ENCODE results near the gene PLET1.

Gene PLET1

GRCh38 chr11:112260490-112260889 is at the start of gene PLET1:
Gene PLET1 (minus strand): TSS chr11:112260860. CDS start chr11:112260589, 271 bp downstream.
- TF ChIP-seq ZBTB7A (IDR thresholded peaks at IDR 0.05; ENCODE audit: low read depth) (no peak), TCF12 (IDR thresholded peaks at IDR 0.05; ENCODE audit: low read depth) (no peak), REST (IDR thresholded peaks at IDR 0.05; ENCODE audit: low read depth) (no peak), TAF1 (IDR thresholded peaks at IDR 0.05; ENCODE audit: low read depth) (no peak), CEBPB (IDR thresholded peaks at IDR 0.05) (no peak), RAD21 (IDR thresholded peaks at IDR 0.05; ENCODE audit: low read depth) (no peak), FOXM1 (IDR thresholded peaks at IDR 0.05; ENCODE audit: borderline replicate concordance, low read depth) (no peak), TEAD4 (IDR thresholded peaks at IDR 0.05) (no peak), MAX (IDR thresholded peaks at IDR 0.05) (no peak), YY1 (IDR thresholded peaks at IDR 0.05; ENCODE audit: low read depth) (no peak), CREB1 (IDR thresholded peaks at IDR 0.05; ENCODE audit: low read depth) (no peak), USF1 (IDR thresholded peaks at IDR 0.05) (no peak), EP300 (IDR thresholded peaks at IDR 0.05; ENCODE audit: borderline replicate concordance) (no peak), NFIC (IDR thresholded peaks at IDR 0.05) (no peak), EGR1 (IDR thresholded peaks at IDR 0.05) (no peak)

- TF ChIP-seq TEAD4 (IDR thresholded peaks at IDR 0.05) = no peak
- no peak for TF ChIP-seq EGR1 (IDR thresholded peaks at IDR 0.05)
- TF ChIP-seq REST (IDR thresholded peaks at IDR 0.05; ENCODE audit: low read depth) = no peak
- TF ChIP-seq ZBTB7A (IDR thresholded peaks at IDR 0.05; ENCODE audit: low read depth) = no peak
- no peak for TF ChIP-seq CEBPB (IDR thresholded peaks at IDR 0.05)
- TF ChIP-seq YY1 (IDR thresholded peaks at IDR 0.05; ENCODE audit: low read depth) = no peak
- TF ChIP-seq TAF1 (IDR thresholded peaks at IDR 0.05; ENCODE audit: low read depth) = no peak
- no peak for TF ChIP-seq NFIC (IDR thresholded peaks at IDR 0.05)
- no peak for TF ChIP-seq FOXM1 (IDR thresholded peaks at IDR 0.05; ENCODE audit: borderline replicate concordance, low read depth)
- no peak for TF ChIP-seq TCF12 (IDR thresholded peaks at IDR 0.05; ENCODE audit: low read depth)
- TF ChIP-seq MAX (IDR thresholded peaks at IDR 0.05) = no peak
- no peak for TF ChIP-seq RAD21 (IDR thresholded peaks at IDR 0.05; ENCODE audit: low read depth)
- TF ChIP-seq USF1 (IDR thresholded peaks at IDR 0.05) = no peak
- no peak for TF ChIP-seq CREB1 (IDR thresholded peaks at IDR 0.05; ENCODE audit: low read depth)
- TF ChIP-seq EP300 (IDR thresholded peaks at IDR 0.05; ENCODE audit: borderline replicate concordance) = no peak
Observed at GRCh38 chr11:112310419-112310818, 49.8 kb upstream of the PLET1 start.

GRCh38 chr11:112308651-112309050 is 48.0 kb upstream of the PLET1 start:
- no peak for TF ChIP-seq TEAD4 (IDR thresholded peaks at IDR 0.05)
- TF ChIP-seq YY1 (IDR thresholded peaks at IDR 0.05; ENCODE audit: low read depth) = no peak
- TF ChIP-seq NFIC (IDR thresholded peaks at IDR 0.05) = no peak
- no peak for TF ChIP-seq TCF12 (IDR thresholded peaks at IDR 0.05; ENCODE audit: low read depth)
- no peak for TF ChIP-seq MAX (IDR thresholded peaks at IDR 0.05)
- no peak for TF ChIP-seq FOXM1 (IDR thresholded peaks at IDR 0.05; ENCODE audit: borderline replicate concordance, low read depth)
- TF ChIP-seq EGR1 (IDR thresholded peaks at IDR 0.05) = no peak
- no peak for TF ChIP-seq CREB1 (IDR thresholded peaks at IDR 0.05; ENCODE audit: low read depth)

GRCh38 chr11:112307616-112308015 is 47.0 kb upstream of the PLET1 start:
- no peak for TF ChIP-seq CREB1 (IDR thresholded peaks at IDR 0.05; ENCODE audit: low read depth)
- no peak for TF ChIP-seq EP300 (IDR thresholded peaks at IDR 0.05; ENCODE audit: borderline replicate concordance)
- TF ChIP-seq REST (IDR thresholded peaks at IDR 0.05; ENCODE audit: low read depth) = no peak
- no peak for TF ChIP-seq TEAD4 (IDR thresholded peaks at IDR 0.05)
- TF ChIP-seq TCF12 (IDR thresholded peaks at IDR 0.05; ENCODE audit: low read depth) = no peak
- TF ChIP-seq FOXM1 (IDR thresholded peaks at IDR 0.05; ENCODE audit: borderline replicate concordance, low read depth) = no peak
- no peak for TF ChIP-seq USF1 (IDR thresholded peaks at IDR 0.05)
- TF ChIP-seq MAX (IDR thresholded peaks at IDR 0.05) = no peak
- no peak for TF ChIP-seq EGR1 (IDR thresholded peaks at IDR 0.05)
- TF ChIP-seq NFIC (IDR thresholded peaks at IDR 0.05) = no peak
- no peak for TF ChIP-seq RAD21 (IDR thresholded peaks at IDR 0.05; ENCODE audit: low read depth)
- no peak for TF ChIP-seq CEBPB (IDR thresholded peaks at IDR 0.05)
- no peak for TF ChIP-seq YY1 (IDR thresholded peaks at IDR 0.05; ENCODE audit: low read depth)
- TF ChIP-seq ZBTB7A (IDR thresholded peaks at IDR 0.05; ENCODE audit: low read depth) = no peak
- no peak for TF ChIP-seq TAF1 (IDR thresholded peaks at IDR 0.05; ENCODE audit: low read depth)
